GM18519 (cell line): ENCODE data around the gene SMIM3.

Experiments
- ATAC-seq: cut with Tn5 transposase; IDR thresholded peaks from one replicate; pipeline ENCODE4 v1.9.1; 2021; ENCODE audit warnings: mild to moderate bottlenecking, moderate library complexity; ENCODE audit not compliant: unreplicated experiment, low FRiP score

The SMIM3 gene

GRCh38 chr5:150764530-150764929 lies 14.0 kb upstream of the SMIM3 start:
- ATAC-seq: no peak

DNA sequence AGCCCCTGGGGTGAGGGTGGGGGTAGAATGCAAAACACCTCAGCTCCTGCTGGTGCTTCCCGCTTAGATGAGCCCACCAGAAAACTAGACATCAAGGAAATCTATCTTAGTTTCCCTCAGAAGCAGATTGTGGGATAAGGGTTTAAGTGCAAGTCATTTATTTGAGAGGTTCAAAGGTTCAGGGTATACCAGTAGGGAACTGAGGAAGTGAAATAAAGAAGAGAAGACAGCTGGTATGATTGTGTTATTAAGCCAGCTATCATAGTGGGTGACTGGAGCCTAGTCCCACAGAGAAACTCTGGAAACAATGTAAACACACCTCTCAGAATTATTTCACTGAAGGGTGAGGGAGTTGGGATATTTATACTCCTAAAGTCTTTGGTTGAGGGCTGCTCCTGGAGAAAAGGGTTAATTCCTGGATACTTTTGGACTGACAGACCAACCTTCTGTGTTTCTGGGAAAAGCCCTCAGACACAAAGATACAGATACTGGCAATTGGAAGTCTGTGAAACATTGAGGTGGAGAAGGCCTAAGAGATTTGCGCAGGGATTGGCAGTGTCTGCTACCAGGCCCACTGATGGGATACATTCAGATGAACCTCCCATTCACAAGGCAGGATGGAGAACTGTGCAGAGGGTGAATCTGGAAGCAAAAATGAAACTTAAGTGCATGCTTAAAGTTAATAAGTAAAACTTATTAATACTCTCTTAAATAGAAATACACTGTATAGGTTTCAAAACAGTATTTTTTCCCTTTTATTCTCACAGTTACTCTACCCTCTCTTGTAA lies 13.4 kb upstream of the SMIM3 start:
- no peak for ATAC-seq

- no peak for ATAC-seq
These were observed 12.8 kb upstream of the SMIM3 start for GRCh38 chr5:150765799-150766169.

DNA sequence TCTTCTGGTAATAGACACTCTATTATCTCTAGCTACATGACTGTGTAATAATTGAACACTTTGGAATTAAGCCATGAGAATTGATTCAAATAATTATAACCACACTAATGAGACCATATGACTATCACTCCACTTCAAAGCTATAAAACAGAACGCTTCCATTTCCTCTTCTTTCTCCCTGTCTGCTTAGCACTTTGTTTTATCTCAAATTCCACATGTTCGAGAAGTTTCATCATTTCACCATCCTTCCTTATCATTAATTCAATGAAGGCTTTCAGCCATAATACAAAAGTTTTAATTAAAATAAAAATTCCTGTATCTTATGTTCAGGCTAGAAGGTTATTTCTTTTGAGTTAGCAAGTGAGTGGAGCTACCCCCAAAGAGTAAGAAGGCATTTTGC lies 12.3 kb upstream of the SMIM3 start:
- no peak for ATAC-seq

DNA sequence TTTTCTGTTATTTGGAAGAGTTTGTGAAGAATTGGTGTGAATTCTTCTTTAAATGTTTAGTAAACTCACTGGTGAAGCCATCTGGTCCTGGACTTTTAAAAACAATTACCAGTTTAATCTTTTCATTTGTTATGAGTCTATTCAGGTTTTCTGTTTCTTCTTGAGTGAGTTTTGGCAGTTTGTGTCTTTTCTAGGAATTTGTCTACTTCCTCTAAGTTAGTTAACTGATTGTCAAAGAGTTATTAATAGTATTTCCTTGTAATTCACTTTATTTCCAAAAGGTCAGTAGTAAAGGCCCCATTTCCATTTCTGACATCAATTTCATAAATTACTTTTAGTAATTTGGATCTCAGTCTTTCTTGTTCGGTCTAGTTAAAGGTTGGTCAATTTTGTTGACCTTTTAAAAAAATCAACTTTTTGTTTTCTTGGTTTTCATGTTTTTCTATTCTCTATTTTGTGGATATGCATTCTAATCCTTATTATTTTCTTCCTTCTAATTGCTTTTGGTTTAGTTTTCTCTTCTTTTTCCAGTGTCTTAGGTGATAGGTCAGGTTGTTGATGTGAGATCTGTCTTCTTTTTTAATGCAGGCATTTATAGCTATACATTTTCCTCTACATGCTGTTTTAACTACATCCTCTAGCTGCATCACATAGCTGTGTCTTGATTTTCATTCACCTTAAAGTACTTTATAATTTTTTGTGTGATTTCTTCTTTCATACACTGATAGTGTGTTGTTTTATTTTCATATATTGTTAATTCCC lies 7.3 kb upstream of the SMIM3 start:
- ATAC-seq: no peak

DNA sequence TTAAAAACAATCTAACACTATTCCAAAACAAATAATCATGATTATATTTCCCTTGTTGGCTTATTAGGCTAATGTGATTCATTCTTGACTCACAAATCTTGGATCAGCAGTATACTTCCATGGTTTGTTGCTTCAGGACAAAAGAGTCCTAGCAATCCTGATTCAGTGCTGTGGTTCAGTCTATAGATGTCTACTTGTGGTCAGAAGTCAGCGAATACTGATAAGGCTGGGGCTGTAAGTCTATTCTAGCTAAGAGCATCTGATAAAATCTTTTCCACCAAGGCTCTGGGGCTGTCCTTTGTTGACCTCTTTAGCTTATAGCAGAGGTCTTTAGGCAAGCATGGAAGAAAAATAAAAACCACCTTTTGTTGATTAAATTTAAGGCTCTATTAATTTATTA lies 4.4 kb upstream of the SMIM3 start:
- no peak for ATAC-seq

DNA sequence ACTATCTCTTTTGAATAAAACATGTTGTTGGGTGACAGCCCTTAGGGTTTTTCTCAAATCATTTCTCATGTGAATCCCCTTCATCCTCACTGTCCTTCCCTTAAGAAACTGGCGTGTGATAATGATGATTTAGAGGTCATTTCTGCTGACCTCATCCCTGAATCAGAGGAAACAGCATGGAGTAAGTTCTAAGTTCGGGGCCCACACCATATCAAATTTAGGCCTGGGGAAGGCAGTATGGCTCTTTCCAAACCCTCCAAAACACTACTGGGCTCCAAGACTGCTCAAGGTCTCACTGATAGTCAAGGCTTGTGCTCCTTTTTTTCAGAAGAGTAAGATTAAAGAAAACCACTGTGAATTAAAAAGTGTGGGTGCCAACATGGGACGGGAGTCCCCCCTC lies 872 bp upstream of the SMIM3 start:
- no peak for ATAC-seq

DNA sequence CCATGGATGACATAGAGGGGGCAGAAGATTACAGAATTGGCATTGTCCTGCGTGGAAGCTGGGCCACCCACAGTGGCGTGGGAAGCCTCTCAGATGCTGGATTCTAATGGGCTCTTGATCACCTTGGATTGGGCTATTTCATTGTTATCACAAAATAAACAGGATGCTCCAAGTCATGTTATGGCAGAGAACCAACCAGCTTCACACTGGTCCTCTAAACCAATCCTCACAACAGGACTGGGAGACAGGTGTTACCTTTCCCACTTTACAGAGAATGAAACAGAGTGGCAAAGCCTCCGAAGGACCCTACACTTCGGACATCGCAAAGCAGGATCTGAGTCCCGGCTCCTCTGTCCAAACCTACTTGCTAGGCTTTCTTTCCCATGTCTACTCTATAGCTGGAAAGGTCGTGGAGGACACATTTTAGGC lies 455 bp upstream of the SMIM3 start:
- ATAC-seq: no peak

DNA sequence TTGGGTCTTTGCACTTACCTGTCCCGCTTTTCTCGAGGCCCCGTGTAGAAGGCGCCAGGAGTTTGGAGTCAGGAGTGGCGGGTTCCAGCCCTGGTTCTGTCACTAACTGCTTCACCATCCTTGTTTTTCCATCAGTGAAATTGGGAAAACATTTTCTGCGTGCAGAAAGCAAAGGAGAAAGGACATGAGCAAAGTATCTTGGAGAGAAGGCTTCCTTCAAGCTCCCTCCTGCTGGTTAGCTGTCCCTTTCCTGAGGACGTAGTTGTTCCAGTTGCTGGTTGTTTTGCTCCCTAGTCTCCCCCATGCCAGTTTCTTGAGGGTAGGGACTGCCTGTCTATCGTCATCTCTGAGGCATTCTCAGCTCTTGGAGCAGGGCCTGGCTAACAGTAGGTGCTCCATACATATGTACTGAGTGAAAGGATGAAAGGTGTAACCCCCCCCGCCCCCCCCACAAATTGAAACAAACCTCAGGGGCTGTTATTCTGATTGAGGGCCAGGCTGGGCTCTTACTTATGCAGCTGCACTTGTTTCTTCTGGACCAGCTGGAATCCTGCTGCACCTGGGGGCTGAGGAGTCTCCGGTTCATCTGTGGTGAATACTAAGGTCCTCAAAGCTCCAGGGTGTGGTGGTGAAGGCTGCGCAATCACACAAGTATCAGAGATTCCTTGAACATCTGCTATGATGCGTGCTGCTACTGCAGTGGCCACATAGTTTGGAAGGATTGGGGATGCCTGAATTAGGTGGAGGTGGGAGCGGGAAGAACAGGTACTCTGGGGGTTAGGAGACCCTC lies 1.0 kb downstream of the SMIM3 start:
- no peak for ATAC-seq

- peak; percentile 48 for ATAC-seq
These were observed 1.7 kb downstream of the SMIM3 start for GRCh38 chr5:150780187-150780692.

- ATAC-seq: no peak
These were observed 2.3 kb downstream of the SMIM3 start for GRCh38 chr5:150780816-150781221.

- ATAC-seq: no peak
These were observed 3.4 kb downstream of the SMIM3 start for GRCh38 chr5:150781706-150782614.

- no peak for ATAC-seq
These were observed 4.3 kb downstream of the SMIM3 start for GRCh38 chr5:150782850-150783249.

DNA sequence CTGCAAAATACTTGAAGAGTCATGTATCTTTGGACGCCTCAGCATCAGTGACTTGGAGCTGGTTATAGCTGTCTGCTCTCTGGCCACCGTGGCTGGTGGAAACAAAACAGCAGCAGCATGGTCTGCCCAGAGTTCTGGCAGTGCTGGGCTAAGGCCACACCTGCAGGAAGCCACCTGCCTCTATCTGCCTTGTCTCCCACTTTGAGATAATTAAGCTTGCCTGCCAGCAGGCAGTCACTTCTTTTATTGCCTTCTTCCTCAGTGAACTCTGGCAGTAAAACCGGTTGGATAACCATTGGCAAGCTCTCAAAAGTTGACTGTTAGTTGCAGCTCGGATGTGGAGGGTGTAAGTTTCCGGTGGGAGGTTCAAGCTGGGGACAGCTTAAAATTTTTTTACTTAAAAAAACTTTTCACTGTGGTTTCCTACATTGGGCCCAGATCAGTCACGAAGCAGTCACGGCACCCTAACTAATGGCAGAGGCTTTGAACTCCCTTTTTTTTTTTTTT lies 4.9 kb downstream of the SMIM3 start:
- peak; percentile 46 for ATAC-seq

- no peak for ATAC-seq
These were observed 7.4 kb downstream of the SMIM3 start for GRCh38 chr5:150785950-150786349.

- ATAC-seq: no peak
These were observed 8.3 kb downstream of the SMIM3 start for GRCh38 chr5:150786876-150787275.

DNA sequence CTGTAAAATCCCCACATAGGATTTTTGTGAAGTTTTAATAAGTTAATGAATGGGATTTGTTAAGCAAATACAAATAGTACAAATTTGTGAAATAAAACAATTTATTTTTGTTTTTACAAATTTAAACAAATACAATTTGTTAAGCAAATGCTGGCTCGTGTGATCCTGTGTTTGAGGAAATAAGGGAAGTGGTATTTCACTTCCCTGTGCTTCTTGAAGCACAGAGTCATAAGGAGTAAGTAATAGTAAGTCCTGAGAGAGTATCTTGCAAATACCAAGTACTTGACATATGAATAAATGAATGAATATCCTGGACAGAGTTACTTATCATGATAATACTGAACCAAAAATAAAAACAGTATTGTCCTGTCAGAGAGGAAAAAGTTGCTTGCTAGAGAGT lies 9.1 kb downstream of the SMIM3 start:
- no peak for ATAC-seq

DNA sequence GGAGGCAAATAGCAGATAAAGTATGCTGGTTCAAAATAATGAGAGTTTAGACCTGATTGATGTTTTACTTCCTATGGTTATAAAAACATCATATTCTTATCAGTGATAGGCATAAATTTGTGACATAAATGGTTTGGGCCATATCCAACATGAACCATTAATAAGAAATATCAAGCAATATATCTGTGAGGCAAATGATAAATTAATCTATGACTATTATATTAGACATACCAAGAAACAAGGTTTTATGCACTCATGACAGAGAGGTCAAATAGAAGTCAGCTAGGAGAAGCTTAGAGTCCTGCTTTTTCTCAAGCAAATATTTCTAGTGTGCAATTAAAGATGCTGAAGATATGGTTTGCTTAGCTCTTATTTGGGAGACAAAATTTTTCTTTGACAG lies 10.4 kb downstream of the SMIM3 start:
- no peak for ATAC-seq

DNA sequence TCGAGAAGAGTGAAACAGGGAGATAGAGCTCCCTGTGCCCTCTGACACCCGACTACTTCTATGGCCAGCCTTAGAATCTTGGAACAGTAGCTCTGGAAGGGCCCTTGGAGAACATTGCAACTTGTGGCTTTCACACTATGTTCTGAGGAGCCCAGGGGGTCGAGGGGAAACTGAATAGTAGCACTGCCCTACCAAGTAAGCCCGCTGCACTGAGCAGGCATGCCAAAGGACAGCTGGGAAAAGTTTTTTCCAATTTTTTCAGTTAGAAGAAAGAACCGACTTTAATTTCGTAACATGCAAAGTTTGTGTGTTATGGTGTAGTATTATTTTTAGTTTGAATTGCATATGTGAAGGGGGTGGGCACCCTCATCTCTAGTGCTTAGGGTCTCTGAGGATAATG lies 10.9 kb downstream of the SMIM3 start:
- ATAC-seq: no peak
